ENCODE data around the gene PHKA2. TPM values are rescaled to one million over a fixed set of nuclear protein-coding genes. Genes with fewer than 3 reads are reported as not detected.
"Not testable (repeated sequence)": the region's sequence is repeated elsewhere in the genome, so short reads cannot be mapped to it uniquely, and the experiment has no call there.

The PHKA2 gene, protein sequence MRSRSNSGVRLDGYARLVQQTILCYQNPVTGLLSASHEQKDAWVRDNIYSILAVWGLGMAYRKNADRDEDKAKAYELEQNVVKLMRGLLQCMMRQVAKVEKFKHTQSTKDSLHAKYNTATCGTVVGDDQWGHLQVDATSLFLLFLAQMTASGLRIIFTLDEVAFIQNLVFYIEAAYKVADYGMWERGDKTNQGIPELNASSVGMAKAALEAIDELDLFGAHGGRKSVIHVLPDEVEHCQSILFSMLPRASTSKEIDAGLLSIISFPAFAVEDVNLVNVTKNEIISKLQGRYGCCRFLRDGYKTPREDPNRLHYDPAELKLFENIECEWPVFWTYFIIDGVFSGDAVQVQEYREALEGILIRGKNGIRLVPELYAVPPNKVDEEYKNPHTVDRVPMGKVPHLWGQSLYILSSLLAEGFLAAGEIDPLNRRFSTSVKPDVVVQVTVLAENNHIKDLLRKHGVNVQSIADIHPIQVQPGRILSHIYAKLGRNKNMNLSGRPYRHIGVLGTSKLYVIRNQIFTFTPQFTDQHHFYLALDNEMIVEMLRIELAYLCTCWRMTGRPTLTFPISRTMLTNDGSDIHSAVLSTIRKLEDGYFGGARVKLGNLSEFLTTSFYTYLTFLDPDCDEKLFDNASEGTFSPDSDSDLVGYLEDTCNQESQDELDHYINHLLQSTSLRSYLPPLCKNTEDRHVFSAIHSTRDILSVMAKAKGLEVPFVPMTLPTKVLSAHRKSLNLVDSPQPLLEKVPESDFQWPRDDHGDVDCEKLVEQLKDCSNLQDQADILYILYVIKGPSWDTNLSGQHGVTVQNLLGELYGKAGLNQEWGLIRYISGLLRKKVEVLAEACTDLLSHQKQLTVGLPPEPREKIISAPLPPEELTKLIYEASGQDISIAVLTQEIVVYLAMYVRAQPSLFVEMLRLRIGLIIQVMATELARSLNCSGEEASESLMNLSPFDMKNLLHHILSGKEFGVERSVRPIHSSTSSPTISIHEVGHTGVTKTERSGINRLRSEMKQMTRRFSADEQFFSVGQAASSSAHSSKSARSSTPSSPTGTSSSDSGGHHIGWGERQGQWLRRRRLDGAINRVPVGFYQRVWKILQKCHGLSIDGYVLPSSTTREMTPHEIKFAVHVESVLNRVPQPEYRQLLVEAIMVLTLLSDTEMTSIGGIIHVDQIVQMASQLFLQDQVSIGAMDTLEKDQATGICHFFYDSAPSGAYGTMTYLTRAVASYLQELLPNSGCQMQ
- 20.8 TPM for total RNA-seq

DNA sequence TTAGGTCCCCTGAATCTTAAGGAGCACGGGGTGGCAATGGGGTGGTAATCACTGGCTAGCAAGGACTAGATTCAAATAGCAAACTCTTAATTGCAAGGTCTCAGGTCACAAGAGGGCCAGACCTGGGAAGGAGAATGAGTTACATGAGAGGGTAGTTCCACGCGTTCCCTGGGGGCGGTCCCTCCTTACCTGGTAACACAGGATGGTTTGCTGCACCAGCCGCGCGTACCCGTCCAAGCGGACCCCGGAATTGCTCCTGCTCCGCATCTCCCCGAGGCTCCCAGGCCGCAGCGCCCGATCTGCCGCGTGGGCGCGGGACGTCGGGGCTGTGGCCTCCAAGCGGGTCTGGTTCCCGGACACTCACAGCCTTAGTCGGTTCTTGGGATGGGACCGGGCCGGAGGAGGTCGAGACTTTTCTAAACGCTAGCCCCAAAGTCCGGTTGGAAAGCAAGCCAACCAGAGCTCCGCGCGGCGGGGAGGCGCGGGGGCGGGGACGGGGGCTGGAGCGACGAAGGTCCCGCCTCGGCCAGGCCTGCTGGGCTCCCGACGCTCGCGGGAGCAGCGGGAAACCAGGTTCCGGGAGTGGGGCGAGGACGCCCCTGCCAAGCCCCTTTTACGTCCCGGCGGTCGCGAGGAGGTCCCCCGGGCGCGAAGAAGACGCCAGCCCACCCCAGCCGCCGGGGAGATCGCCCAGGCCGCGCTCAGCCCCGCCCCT is at the start of gene PHKA2:
TSS of gene PHKA2 (minus strand) at position 449 of the 715 bp plus-strand sequence. CDS start at position 267, 182 bp downstream.
- FAIRE-seq: no peak

DNA sequence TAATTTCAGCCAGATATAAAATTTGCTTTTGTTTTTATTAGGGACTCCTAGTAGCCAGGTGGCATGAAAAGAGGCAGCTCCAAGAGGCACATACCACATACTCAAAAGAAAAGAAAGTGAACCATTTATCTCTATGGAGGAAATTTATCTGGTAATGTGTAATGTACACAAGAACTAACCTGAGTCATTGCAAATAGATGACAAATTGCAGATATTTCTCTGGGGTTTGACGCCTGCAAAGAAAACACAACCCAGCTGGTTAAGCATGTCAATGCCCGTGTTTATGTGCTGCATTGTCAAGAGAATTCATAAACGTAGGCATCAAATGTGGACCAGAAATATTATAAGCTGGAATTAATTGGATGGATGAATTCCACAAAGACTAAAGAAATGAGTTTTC is 46.9 kb upstream of the PHKA2 start:
- FAIRE-seq (no peak), DNase-seq (ENCODE audit: low spot score in 2 of 2) (no peak)

More for the DNA sequence above, at the start of gene PHKA2:
- no peak for DNase-seq (ENCODE audit: low spot score in 2 of 2)

DNA sequence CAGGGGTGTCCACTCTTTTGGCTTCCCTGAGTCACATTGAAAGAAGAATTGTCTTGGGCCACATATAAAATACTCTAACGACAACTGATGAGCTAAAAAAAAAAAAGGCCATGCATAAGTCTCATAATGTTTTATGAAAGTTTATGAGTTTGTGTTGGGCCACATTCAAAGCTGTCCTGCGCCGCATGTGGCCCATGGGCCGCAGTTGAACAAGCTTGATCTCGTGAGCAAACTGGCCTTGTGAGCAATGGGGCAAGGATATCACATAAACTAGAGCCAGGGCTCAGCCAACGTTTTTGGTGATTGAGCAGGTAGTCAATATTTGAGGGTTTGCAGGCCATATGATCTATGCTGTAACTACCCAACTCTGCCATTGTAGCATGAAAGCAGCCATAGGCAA is 44.6 kb upstream of the PHKA2 start:
- no peak for DNase-seq (ENCODE audit: low spot score in 2 of 2)
- no peak for FAIRE-seq

DNA sequence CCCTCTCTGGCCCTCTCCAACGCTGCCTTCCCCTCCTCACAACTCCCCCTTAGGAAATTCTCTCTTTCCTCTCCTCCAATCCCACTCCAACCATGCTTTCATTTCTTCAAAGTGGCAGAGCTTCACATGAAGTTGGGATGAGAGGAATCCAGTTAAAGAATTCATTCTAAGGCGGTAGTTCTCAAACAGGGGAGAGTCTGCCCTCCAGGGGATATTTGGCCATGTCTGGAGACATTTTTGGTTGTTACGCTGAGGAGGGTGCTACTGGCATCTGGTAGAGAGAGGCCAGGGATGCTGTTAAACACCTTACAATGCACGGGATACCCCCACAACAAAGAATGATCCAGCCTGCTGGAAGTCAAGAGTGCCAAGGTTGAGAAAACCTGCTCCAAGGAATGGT is 40.5 kb upstream of the PHKA2 start:
- no peak for DNase-seq (ENCODE audit: low spot score in 2 of 2)
- no peak for FAIRE-seq

DNA sequence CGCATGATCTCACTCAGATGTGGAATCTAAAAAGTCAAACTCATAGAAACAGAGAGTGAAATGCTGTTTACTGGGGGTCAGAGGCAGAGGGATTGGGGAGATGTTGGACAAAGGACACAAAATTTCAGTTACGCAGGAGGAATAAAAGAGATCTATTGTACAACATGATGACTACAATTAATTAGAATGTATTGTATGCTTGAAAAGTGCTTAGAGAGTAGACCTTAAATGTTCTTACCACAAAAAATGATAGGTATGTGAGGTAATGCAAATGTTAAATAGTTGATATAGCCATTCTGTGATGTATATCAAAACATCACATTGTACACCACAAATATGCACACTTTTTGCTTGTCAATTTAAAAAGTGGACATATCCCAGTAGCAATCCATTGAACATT is 36.1 kb upstream of the PHKA2 start:
- FAIRE-seq: no peak
- DNase-seq (ENCODE audit: low spot score in 2 of 2): no peak

DNA sequence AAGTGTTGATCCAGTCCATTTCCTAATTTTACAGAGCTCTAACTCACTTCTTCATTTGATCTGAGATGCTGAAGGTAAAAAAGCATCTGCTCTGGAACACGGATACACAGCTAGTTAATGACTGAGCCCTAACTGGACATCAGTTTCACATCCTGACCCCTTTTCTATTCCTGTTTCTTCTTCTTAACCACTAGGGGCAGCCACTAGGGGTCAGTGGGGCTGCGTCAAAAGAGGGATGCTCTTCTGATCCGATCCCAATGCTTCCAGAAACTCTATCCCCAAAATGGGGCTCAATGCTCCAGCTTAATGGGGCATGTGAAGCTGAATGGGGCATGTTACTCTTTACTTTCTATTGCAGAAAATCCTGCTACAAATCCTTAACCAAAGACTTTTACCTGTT is 33.4 kb upstream of the PHKA2 start:
- peak in 1 of 2 donors; percentile 2 for DNase-seq (ENCODE audit: low spot score in 2 of 2)
- no peak for FAIRE-seq

DNA sequence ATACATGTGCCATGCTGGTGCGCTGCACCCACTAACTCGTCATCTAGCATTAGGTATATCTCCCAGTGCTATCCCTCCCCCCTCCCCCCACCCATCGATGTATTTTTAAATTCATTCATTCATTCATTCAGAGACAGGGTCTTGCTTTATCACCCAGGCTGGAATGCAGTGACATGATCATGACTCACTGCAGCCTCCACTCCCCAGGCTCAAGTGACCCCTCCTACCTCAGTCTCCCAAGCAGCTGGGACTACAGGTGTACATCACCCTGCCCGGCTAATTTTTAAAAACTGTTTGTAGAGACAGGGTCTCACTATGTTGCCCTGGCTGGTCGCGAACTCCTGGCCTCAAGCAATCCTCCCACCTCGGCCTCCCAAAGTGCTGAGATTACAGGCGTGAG is 32.7 kb upstream of the PHKA2 start:
- not testable (repeated sequence) for FAIRE-seq; DNase-seq (ENCODE audit: low spot score in 2 of 2)

DNA sequence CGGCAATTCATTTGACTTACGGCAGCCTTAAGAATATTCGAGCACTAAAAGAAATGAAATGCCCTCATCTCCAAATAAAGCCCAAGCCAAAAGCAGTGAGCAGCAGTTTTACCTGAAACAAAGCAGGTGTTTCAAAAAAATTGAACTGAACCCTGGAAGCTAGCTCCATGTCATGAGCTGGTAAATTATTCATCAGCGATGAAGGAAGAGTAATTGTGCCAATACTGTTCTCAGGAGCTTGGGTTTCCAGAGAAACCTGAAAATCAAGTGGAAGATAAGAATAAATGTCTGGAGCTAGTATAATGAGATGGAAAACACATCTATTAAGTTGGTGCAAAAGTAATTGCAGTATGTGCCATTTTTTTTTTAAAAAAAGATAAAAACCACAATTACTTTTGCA is 24.0 kb upstream of the PHKA2 start:
- no peak for DNase-seq (ENCODE audit: low spot score in 2 of 2)
- FAIRE-seq: no peak

DNA sequence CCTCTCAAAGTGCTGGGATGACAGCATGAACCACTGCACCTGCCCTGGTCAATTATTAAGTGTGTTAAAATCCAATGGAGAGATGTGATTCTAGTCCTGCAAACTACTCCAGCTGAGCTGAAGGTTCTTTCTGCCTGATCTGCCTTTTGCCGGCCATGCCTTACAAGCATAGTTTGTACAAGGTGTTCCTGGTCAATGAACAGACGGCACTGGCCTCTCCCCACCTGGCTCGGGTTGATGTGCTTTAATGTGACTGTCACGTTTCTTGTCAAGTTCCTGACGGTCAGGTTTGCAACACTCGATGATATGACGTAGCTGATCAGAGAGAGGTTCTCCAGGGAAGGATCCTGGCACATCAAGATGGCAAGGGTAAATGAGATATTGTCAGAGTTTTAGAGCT is 23.1 kb upstream of the PHKA2 start:
- FAIRE-seq (no peak), DNase-seq (ENCODE audit: low spot score in 2 of 2) (no peak)

DNA sequence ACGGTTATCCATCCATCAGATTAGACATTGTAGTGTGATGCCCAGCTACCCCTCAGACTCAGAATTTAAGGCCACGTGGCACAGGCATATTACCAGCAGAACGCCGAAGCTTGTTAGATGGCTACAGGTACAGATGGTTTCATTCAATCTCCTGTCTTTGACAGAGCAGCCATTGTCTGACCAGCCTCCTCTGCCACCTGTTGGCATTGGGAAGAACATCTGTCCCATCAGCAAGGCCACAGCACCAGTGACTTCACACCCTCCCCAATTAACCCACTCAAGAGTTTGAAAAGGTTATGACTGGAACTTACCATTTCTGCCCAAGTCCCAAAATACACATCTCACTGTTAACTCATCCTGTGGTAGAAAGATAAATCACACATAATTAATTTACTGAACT is 22.0 kb upstream of the PHKA2 start:
- DNase-seq (ENCODE audit: low spot score in 2 of 2): no peak
- FAIRE-seq: no peak

DNA sequence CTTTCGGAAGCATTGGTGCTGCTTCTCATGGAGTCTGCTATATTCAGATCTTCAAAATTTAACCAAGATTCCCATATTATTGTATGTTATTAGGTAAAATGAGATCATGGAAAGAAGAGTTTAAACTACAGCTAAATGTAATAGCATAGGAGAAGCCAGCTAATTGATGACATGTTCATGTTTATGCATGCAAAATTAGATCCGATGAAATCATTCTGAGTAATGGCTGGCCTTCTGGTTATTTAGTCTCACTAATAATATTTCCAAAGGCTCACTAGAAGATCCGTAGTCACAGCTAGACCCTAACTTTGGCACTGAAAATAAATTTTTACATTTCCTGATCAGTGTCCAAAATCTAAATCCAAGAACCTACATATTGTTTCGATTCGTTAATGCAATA is 19.8 kb upstream of the PHKA2 start:
- no peak for FAIRE-seq
- no peak for DNase-seq (ENCODE audit: low spot score in 2 of 2)

DNA sequence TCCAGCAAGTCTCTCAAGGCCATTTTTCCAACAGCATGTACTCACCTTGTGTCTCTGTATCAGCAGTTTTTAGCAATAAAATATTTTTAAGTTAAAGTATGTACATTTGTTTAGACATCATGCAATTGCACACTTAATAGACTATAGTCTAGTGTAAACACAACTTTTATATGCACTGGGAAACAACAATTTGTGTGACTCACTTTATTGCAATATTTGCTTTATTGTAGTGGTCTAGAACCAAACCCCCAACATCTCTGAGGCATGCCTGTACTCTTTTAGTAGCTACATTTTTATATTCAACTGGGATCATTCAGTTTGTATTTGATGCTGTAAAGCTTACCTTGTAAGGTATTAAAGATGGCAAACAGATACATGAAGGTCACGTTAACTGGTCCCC is 14.7 kb upstream of the PHKA2 start:
- DNase-seq (ENCODE audit: low spot score in 2 of 2) (no peak), FAIRE-seq (no peak)

DNA sequence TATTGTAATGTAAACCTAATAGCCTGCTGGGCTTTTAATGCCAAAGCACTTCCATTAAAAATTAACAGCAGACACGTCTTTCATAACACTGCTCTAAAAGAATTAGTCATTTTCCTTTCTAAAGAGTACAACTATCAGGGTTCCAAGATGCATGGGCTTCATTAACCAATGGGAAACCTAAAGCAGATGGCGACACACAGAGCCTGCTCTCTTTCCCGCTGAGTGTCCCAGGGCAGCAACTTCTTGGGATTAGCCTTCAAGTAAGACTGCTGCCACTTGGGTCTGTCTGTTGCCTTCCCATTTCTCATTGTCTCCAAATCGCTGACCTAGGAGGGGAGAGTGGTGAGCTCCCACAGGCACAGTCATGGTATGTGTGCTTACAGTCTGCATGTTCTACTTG is 14.0 kb upstream of the PHKA2 start:
- DNase-seq (ENCODE audit: low spot score in 2 of 2) (no peak), FAIRE-seq (no peak)

DNA sequence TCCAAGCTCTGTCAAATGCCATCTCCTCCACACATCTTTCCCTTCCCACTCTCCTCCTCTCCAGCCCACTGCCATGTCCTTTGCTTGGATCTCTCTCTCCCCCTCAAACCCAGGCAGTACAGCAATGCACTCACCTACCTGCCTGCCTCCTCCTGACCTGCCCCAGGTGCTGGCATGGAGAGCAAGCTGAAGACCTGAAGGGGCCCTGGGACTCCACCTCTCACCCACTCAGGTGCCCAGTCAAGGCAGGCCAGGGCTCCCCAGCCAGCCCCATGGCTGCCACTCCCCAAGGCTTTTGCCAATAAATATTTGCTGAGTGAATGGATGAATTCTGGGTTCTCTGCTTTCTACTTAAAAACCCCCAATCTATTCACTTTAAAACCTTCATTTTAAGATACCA is 12.6 kb upstream of the PHKA2 start:
- no peak for FAIRE-seq
- no peak for DNase-seq (ENCODE audit: low spot score in 2 of 2)

DNA sequence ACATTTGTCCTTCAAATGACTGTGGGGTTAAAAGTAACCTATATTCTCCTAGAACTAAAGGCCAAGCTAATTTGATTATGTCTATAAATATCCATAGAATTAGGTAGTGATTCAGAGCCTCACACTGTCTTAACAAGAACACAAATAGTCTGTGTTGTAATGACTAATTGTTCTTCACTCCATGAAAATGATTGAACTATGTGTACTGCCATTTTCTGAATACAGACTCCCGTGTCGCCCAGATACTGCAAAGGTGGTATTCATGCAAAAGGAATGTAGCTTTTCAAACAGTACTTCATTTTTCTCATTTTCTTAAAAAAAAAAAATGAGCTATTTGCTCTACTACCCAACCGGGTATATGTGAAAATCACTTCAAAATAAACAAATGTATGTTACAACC is 11.3 kb upstream of the PHKA2 start:
- no peak for DNase-seq (ENCODE audit: low spot score in 2 of 2)
- FAIRE-seq: no peak

DNA sequence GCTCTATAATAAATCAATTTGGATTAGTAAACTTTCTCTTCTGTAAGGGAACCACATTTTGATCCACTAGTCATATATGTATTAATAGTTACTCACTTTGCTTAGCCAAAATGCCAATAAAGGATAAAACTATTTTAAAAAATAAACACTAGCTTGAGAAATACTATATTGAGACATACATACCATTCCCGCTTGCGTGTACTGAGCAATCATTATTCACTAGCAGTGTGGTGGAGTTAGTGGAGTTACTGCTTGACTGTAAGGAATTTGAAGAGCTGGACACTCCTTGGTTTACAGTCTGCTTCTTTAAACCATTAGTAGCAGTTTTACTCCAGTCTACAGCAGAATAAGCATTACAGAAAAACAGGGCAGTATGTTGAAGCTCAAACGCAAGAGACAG is 10.8 kb upstream of the PHKA2 start:
- FAIRE-seq (no peak), DNase-seq (ENCODE audit: low spot score in 2 of 2) (no peak)

DNA sequence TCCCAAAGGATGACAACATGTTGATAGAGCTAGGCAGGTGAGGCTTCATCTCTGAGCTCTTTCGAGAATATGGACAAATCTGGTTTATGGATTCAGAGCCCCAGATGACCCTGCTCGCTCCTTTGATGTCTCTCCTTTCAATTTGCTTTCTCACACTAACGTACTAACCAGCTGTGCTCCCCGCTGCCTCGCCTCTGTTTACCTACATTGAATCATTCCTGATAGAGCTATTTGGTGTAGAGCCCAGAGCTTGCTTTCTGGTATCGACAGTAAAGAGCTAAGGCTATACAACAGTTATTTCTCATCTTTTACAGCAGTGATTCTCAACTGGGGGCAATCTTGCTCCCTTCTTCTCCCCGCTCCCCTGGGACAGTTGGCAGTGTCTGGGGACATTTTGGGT is 8.9 kb upstream of the PHKA2 start:
- no peak for DNase-seq (ENCODE audit: low spot score in 2 of 2)
- no peak for FAIRE-seq

DNA sequence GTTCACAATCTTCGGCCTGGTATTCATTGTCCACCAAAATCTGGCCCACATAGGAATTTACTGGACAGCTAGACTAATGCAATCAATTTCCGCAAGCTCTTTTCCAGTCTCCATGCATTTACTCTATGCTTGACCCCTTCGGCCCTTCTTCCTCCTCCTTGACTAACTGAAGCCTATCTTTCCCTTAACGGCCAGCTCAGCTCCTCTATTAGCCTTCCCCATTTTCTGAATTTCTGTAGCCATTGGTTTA is 1.2 kb upstream of the PHKA2 start:
- FAIRE-seq: no peak

DNA sequence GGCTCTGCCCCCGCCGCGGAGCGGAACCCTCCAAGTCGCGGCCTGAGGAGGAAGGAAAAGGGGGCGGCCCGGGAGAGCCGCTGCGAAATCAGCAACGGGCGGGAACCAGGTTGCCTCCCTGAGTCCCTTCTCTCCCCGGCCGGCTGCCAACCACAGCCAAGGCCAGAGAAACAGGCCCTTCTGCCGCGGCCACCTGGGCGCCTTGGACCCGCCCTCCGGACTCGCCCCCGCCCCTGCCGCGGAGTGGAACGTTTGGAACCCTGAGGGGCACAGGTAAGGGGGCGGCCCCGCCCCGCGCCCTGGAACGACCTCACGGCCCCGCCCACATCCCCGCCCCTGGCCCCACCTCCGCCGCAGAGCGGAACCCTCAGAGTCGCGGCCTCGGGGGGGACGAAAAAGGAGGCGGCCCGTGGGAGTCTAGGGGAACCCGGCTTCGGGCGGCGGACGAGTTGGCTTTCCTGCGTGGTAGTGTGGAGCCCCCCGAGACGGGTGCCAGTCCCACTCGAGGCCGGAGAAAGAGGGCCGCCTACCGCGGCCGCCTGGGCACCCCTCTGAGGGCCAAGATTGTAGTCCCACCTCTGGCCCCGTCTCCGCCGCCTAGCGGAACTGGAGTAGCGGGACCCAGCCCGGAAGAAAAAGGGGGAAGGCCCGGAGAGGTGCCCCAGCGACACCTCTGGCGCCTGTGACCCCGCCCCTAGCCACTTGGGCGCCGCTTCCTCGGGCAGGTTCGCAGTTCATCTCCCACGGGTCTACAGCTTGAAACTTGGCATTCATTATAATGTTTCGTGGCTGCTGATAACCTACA is 669 bp upstream of the PHKA2 start:
- DNase-seq (ENCODE audit: low spot score in 2 of 2) (peak; percentile 80 to 83), FAIRE-seq (no peak)

More for the DNA sequence above, 1.2 kb upstream of the PHKA2 start:
- DNase-seq (ENCODE audit: low spot score in 2 of 2): no peak
